ENCODE measurements around the gene TMEM165.
A peak's percentile ranks its signal among the peaks of the same experiment; 100 is the strongest.

Gene TMEM165

DNA sequence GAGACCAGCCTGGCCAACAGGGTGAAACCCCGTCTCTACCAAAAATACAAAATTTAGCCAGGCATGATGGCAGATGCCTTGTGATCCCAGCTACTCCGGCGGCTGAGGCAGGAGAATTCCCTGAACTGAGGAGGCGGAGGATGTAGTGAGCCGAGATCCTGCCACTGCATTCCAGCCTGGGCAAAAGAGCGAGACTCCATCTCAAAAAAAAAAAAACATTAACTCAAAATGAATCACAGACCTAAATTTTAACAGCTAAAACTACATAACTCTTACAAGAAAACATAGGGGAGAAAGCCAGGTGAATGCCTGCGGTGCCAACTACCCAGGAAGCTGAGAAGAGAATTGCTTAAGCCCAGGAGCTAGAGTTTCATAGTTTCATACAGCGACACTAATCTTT, 54.8 kb downstream of the TMEM165 start:
- no peak for DNase-seq (ENCODE audit: low read depth)
- in situ Hi-C loops (cut with HindIII; ENCODE audit: low sequenced_read_pairs): no loop called here
- TF ChIP-seq, protein P1, sequence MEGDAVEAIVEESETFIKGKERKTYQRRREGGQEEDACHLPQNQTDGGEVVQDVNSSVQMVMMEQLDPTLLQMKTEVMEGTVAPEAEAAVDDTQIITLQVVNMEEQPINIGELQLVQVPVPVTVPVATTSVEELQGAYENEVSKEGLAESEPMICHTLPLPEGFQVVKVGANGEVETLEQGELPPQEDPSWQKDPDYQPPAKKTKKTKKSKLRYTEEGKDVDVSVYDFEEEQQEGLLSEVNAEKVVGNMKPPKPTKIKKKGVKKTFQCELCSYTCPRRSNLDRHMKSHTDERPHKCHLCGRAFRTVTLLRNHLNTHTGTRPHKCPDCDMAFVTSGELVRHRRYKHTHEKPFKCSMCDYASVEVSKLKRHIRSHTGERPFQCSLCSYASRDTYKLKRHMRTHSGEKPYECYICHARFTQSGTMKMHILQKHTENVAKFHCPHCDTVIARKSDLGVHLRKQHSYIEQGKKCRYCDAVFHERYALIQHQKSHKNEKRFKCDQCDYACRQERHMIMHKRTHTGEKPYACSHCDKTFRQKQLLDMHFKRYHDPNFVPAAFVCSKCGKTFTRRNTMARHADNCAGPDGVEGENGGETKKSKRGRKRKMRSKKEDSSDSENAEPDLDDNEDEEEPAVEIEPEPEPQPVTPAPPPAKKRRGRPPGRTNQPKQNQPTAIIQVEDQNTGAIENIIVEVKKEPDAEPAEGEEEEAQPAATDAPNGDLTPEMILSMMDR (IDR thresholded peaks at IDR 0.05; ENCODE audit: low read depth, low read length, missing control alignments): no peak
- H3K4me3 ChIP-seq (ENCODE audit: low read depth, low read length): no peak overlapping the region

DNA sequence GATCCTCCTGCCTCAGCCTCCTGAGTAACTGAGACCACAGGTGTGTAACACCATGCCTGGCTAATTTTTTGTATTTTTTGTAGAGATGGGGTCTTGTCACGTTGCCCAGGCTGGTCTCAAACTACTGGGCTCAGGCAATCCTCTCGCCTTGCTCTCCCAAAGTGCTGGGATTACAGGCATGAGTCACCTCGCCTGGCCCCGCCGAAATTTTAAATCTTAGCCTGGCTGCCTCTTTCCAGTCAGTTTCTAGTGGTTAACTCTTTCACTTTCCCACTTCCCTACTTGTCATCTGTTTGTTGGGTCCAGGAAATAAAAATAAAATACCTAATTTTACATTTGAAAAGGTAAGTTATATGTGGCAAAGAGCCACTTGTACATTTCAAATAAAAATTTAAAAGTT, 62.4 kb downstream of the TMEM165 start:
- in situ Hi-C loops (cut with HindIII; ENCODE audit: low sequenced_read_pairs): no loop called here
- no peak for DNase-seq (ENCODE audit: low read depth)
- no peak overlapping the region for H3K4me3 ChIP-seq (ENCODE audit: low read depth, low read length)
- TF ChIP-seq, protein P1 (IDR thresholded peaks at IDR 0.05; ENCODE audit: low read depth, low read length, missing control alignments): no peak

DNA sequence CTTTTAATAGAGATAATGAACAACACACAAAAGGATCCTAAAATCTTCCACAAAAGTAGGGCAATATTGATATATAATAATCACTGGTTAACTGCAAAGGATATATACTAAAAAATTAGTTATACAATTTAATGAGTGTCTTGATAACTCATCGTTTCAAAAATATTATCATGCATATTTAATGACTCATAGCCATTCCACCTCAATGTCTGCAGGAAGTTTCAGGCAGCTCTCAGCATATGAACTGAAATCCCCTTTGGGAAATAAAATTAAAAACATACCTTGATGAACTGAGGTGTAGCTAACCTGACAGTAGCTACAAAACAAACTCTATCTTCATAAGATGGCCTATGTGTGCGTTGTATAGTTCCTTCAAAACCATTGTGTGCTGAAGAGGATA, 62.9 kb downstream of the TMEM165 start:
- TF ChIP-seq, protein P1 (IDR thresholded peaks at IDR 0.05; ENCODE audit: low read depth, low read length, missing control alignments): no peak
- in situ Hi-C loops (cut with HindIII; ENCODE audit: low sequenced_read_pairs): no loop called here
- no peak for DNase-seq (ENCODE audit: low read depth)
- no peak overlapping the region for H3K4me3 ChIP-seq (ENCODE audit: low read depth, low read length)

DNA sequence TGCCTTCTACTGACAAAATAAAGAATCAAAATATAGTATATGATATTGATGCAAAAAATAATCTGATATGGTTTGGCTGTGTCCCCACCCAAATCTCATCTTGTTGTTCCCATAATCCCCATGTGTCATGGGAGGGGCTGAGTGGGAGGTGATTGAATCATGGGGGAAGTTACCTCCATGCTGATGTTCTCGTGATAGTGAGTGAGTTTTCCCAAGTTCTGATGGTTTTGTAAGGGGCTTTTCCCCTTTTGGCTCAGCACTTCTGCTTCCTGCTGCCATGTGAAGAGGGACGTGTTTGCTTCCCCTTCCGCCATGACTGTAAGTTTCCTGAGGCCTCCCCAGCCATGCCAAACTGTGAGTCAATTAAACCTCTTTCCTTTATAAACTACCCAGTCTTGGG, 70.2 kb downstream of the TMEM165 start:
- no peak for DNase-seq (ENCODE audit: low read depth)
- in situ Hi-C loops (cut with HindIII; ENCODE audit: low sequenced_read_pairs): no loop called here
- no peak overlapping the region for H3K4me3 ChIP-seq (ENCODE audit: low read depth, low read length)
- TF ChIP-seq, protein P1 (IDR thresholded peaks at IDR 0.05; ENCODE audit: low read depth, low read length, missing control alignments): no peak

DNA sequence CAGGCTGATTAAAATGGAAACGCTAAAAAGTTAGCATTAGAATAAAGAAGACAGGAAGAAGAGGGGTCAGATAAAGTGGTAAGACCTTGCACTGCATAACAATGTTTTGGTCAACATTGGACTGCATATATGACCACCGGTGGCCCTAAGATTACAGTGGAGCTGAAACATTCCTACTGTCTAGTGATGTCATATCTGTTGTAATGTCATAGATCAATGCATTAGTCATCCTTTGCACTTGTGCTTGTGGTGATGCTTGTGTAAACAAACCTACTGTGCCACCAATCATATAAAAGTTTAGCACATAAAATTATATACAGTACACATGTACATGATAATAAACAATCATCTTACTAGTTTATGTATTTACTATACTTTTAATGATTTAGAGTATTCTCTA, 73.0 kb downstream of the TMEM165 start:
- H3K4me3 ChIP-seq (ENCODE audit: low read depth, low read length): no peak overlapping the region
- TF ChIP-seq, protein P1 (IDR thresholded peaks at IDR 0.05; ENCODE audit: low read depth, low read length, missing control alignments): no peak
- in situ Hi-C loops (cut with HindIII; ENCODE audit: low sequenced_read_pairs): no loop called here
- DNase-seq (ENCODE audit: low read depth): peak; percentile 20

DNA sequence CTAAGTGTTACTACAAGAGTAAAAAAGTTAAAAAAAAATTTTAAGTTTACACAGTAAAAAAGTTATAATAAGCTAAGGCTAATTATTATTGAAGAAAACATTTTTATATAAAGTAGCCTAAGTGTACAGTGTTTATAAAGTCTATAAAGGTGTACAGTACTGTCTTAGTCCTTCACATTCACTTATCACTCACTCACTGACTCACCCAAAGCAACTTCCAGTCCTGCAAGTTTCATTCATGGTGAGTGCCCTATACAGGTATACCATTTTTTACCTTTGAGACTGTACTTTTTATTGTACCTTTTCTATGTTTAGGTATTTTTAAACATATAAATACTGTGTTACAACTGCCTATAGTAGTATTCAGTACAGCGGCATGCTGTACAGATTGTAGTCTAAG, 74.2 kb downstream of the TMEM165 start:
- in situ Hi-C loops (cut with HindIII; ENCODE audit: low sequenced_read_pairs): no loop called here
- TF ChIP-seq, protein P1 (IDR thresholded peaks at IDR 0.05; ENCODE audit: low read depth, low read length, missing control alignments): no peak
- H3K4me3 ChIP-seq (ENCODE audit: low read depth, low read length): no peak overlapping the region
- DNase-seq (ENCODE audit: low read depth): no peak

Measured in astrocyte of the cerebellum (primary cell).